Dedifferentiated amniotic fluid mesenchymal stem cell (primary cell): ENCODE results near the gene NALF2.

ENCODE experiments used
- DNase-seq: peaks from one replicate; pipeline ENCODE4 v3.0.0-alpha.2; 2016; ENCODE audit errors: extremely low spot score

Gene NALF2

DNA sequence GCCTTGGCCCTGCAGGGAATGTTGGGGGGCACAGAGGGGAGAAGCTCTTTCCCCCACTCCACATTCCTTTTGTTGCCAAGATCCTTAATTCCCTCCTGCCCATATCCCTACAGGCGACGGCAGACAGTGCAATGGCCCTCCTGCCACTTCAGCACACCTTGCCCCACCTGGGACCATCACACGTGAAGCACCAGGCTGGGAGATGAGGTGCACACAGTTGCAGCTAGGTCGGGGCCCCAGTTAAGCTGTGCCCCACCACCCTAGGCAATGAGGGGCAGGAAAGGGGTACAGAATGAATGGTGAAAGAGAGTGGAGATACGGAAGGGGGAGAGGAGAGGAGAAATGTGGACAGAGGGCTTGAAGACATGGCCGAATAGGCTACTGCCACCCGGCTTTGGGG, 26.2 kb downstream of the NALF2 start:
- DNase-seq: no peak

DNA sequence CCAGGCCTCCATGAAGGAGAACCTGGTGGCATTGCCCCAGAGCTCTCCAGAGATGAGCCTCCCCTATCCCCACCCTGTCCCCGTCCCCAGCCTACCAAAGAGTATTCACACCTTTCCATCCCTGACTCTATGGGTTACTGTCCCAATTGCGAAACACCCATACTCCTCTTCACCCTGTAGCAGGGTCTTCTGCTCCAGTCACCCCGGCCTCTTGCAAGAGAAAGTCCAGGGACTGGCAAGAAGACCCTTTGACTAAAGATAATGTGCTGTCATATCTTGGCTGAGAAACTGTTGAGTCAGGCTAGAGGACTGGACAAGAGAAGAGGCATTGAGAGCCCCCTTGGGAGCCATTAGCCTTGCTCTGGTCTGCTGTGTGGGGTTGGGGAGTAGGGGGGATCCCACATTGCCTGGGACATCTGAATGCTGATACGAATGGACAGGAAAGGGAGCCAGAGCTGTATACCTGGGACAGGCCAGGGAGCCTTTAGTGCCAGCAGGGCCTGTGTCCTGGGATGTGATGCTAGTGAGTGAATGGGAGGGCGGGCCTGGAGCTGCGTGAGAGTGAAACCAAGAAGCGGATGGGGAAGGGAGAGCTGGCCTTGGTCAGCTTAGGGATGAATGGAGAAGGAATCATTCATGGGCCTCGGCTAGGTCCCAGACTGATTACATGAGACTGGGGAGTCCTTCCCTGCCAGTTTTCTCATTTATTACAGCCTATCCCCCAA, 27.1 kb downstream of the NALF2 start:
- no peak for DNase-seq

DNA sequence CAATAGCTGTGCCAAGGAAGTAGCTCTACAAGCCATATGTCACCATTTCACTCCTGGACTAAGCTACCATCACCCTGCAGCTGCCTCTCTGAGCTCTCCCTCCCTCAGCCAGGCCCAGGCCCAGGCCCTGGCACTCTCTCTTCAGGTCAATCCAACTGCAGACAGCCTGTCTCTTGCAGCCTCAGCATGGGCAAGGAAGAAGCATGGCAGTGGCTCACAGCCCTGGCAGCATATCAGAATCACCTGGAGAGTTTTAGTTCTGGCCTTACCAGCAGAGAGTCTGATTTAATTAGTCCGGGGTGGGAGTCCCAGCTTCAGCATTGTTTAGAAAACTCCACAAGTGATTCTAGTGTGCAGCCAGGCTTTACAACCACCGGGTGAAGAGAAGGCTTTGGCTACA, 31.5 kb downstream of the NALF2 start:
- DNase-seq: no peak

DNA sequence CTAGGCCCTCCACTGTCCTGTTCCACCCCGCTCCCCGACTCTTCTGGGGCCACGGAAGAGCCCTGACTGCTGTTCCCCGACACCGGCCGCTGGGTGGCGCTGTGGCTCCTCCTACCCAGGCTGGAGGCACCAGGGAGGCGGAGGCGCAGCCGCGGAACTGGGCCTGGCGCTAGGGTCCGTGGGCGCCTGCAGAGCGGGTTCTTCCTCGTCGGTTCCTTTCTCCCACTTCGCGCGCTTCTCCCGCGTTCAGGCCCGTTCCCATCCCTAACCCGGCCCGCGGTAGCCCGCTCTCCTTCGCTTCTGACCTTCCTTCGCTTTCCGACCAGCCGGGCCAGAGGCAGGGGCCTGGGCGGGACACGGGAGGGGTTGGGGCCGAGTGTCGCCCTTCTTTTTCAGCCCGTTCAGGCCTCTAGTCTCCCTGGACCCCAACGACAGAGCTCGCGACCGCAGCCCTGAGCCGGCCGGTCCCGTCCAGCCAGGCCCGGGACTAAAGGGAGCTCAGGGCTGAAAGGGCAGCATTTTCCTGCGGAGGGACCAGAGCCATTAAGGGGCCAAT, 34.3 kb downstream of the NALF2 start:
- DNase-seq: peak; percentile 36

DNA sequence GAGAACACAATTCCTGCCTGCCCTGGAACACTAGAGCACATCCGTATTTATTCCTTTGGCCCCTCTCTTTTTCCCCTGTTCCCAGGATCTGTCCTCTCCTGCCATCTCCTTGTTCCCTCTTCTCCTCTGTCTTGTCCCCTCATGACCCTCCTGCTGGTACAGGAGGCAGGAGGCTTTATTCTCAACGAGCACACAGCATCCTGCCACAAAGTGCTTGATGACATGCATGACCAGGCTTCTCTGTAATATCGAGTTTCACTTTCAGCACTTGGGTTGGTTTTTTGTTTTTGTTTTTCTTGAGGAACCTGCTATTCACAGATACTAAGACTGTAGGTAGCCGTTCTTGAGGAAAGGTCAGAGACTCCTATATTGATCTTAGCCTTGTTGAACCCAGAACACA, 35.3 kb downstream of the NALF2 start:
- DNase-seq: no peak

DNA sequence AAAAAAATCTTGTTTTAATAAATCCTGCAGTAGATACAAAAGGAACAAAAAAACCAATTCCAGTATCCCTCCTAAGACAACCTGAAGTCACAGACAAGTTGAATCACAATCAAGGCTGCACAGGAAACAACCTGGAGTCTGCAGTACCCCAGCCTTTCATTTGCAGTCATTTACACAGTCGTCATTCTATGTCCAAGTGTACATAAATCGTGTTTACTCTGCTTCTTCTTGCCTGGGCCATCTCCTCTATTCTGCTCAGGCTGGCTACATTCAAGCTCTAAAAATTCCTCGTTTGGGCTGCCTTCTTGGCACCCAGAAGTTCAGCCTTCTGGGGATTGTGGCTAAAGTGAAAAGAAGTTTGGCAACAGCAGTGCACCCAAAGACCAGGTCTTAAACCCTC, 37.8 kb downstream of the NALF2 start:
- no peak for DNase-seq

DNA sequence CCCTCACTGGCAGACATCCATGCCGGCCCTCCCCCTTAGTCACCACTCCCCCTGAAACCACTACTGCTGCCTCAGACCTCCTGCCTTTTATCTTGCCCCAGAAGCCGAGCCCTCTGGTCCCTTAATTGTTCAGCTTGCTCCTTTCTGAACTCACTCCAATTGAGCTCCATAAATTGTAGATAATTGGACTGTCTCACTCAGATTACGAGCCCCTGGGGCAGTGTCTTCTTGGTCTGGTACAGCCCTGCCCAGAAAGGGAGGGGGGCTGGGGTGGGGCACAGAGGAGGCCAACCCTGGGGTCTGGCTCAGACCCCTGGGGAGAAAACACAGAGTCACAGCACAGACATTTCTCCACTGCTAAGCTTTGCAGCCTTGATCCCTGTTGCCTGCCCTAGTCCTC, 39.4 kb downstream of the NALF2 start:
- no peak for DNase-seq

DNA sequence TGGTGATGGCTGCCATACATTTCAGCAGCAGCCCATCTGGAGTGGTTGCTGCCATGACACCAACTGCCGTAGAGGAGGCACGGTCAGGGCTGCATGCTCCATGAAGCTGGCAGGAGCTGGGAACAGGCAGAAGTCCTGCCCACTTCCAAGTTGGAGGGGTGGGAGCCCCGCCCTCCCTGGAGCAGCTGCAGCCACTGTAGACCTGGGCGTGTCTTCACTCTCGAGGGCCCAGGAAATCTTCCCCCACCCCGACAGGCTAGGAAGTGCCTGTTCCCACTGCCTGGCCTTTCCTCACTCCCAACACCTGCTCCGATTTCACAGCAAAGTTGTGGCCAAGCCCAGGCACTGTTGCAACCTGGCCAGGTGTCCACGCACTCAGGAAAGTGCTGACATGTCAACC, 42.3 kb downstream of the NALF2 start:
- no peak for DNase-seq

DNA sequence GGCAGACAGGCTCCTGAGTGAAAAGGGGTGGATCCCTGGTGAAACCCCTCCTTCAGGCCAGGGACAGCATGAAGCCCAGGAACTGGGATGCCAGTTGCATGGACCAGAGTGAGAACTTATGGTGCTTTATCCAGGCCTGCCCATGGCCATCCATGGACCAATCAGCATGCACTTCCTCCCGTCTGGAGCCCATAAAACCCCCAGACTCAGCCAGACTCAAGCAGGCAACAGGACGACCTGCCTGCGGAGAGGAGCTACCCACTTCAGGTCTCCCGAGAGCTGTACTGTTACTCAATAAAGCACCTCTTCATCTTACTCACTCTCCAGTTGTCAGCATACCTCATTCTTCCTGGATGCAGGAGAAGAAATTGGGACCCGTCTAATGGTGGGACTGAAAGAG, 42.9 kb downstream of the NALF2 start:
- no peak for DNase-seq

DNA sequence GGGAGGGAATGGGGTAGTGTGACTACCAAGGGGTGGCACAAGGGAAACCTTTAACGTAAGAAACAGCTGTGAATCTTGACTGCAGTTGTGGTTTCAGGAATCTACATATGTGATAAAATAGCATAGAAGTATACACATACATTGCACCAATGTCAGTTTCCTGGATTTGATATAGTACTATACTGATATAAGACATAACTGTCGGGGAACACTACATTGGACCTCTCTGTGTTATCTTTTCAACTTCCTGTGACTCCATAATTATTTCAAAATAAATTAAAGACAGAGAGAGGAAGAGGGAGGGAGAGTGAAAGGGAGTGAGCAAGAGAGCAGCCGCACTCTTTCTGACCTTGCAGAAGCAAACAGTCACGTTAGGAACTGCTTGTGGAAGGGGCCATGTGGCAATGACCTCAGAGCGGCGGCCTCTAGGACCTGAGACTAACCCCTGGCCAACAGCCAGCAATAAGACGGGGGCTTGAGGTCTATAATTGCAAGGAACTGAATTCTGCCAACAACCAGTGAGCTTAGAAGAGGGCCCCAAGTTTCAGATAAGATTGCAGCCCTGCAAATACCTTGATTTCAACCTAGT, 47.4 kb downstream of the NALF2 start:
- DNase-seq: no peak

DNA sequence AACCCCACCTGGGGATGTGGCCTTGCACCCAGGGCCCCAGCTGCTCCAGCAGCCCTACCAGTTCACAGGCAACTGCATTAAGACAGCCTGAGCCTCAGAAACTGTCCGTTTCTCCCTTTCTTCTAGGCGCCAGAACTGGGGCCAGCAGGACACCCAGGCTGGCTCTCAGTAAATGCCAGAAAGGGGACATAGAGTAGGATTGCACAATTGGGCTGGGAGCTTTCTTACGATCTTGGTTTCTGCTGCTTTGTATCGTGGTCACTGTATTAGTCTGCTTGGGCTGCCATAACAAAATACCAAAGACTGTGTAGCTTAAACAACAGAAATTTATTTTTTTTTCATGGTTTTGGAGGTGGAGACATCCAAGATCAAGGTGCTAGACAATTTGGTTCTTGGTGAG, 48.4 kb downstream of the NALF2 start:
- no peak for DNase-seq
